Measurements from ENCODE around the gene SLC7A6OS. TPM values are rescaled to one million over a fixed set of nuclear protein-coding genes. Genes with fewer than 3 reads are reported as not detected.

Gene SLC7A6OS
- total RNA-seq, 1 donor from 2014 or later = 23.4 TPM

DNA sequence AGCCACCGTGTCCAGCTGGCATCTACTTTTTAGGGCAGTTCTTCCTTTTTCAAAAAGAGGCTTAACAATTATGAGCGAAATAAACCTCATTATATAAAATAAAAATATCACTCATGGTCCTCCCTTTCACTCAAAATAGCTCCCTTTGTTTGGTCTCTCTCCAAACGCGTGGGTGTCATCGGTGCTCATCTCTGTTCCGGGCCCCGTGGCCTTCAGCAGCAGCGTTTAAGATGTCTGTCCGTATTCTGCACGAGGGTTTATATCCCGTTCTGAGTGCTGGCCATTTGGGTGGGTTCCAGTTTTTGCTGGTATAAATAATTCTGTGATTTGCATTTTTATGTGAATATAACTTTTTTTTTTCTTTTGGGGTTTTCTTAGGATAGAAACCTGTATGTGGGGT, 33.5 kb upstream of the SLC7A6OS start:
- DNase-seq (ENCODE audit: low spot score) = no peak

DNA sequence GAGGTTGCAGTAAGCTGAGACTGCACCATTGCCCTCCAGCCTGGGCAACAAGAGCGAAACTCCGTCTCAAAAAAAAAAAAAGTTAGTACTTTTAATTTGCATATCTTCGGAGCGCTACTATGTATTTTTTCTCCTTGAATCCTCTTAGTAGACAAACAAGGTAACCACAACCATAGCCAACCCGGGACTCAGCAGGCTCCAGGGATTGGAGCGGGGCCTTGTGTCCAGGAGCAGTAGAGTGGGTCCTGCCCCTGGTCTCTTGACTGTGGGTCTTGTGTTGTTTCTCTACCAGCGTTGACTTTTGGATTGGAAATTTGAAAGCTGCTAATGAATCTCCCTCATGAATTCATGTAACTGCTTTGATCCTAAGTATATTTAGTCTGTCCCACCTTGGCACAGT, 32.4 kb upstream of the SLC7A6OS start:
- DNase-seq (ENCODE audit: low spot score) = no peak

DNA sequence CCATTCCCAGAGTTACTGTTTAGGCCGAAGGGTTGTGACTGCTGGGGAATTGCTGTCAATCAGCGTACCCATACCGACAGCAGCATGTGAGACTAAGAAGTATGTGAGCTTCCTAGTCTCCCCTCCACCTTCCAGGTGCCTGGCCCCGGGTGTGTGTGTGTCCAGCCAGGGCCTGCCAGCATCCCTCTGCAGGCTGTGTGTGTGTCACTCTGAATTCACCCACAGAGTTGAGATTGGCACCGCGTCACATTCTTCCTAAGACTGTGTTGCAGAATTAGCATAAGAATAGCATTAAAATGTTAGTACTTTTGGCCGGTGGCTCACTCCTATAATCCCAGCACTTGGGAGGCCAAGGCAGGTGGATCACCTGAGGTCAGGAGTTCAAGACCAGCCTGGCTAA, 31.9 kb upstream of the SLC7A6OS start:
- DNase-seq (ENCODE audit: low spot score) = no peak

DNA sequence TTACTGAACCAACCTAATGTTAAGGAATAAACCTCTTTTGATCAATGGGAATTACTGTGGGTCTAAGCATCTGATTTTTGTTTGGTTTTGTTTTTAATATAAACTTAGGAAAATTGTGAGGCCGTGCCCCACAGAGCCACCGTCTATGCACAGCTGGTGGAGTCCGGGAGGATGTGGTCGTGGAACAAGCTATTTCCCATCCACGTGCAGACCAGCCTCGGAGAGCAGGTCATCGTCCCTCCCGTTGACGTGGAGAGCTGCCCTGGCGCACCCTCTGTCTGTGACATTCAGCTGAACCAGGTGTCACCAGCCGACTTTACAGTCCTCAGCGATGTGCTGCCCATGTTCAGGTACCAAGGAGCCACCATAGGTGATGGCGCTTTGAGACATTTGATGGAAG, 28.5 kb upstream of the SLC7A6OS start:
- DNase-seq (ENCODE audit: low spot score) = no peak

DNA sequence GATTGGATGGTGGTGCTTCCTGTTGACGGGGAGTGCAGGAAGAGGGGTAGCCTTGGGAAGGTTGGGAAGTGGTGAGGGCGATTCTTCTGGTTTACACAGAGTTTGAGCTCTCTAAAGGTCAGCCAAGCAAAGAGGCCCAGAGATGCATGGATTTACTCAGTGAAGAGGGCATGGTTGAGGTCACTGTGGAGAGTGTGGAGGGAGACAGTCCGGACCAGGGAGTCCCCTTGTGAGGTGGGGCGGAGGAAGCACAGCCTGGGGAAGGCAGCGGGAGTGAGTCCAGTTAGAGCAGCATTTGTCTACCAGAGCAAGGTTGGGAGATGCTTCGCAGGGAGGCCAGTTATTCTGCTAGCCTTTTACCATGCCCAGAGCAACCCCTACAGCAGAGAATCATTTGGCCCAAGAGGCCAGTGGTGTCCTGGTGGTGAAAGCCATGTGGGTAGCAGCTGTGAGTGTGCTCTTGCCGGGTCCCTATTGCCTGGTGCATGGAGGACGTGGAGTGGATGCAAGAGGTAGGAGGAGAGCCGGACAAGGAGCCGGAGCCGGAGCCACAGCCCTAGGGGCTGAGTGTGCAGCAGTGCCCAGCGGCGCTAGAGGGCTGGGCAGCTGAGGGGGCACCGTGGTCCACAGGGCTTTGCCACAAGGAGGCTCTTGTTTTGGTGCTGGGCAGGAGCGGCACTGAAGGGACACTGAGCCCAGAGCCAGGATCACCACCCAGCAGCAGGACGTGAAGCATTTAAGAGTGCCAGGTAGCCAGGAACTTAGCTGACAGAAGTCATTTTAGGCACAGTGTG, 27.8 kb upstream of the SLC7A6OS start:
- DNase-seq (ENCODE audit: low spot score) = no peak

DNA sequence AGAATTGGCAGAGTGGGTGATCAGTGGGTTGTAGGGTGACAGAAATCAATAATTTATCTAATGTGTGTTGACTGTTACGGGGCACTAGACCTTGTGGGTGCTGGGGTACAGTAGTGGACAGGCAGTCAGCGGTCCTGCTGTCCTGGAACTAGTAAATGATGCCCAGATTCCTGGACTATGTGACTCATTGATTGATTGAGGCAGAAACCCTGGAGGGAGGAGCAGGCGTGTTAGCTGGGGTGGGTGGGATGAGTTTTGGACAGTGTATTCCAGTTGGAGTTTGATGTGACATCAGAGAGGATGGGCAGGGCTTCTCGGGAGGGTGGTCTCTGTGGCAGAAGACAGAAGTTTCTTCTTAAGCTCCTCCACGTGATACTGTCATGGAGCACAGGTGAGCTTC, 24.4 kb upstream of the SLC7A6OS start:
- no peak for DNase-seq (ENCODE audit: low spot score)

DNA sequence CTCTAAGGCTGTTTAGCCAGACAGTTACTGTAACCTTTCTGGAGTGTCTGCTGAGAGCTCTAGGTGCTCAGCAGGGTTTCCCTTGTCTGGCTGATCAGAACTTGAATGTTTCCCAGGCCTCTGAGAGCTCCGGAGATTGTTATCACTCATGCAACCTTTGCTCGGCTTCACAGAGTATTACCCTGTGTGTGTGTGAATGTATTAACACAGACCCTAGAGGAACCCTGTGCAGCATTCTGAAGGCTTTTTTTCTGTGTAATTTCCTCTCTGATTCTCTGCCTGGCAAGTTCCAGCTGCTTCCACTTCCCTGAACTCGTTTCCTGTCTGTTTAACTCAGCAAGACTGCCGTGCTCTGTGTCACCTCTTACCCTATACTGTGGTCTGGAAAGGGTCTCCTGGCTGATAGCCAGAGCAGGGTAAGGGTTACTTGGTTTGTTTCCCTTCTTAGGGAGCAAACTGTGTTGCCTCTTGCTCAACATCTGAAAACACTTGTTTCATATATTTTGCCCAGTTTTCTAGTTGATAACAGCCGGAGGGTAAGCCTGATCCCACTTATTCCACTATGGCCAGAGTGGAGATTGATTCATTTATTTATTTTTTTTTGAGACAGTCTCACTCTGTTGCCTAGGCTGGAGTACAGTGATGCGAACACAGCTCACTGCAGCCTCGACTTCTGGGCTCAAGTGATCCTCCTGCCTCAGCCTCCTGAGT, 21.8 kb upstream of the SLC7A6OS start:
- peak; percentile 61 for DNase-seq (ENCODE audit: low spot score)

DNA sequence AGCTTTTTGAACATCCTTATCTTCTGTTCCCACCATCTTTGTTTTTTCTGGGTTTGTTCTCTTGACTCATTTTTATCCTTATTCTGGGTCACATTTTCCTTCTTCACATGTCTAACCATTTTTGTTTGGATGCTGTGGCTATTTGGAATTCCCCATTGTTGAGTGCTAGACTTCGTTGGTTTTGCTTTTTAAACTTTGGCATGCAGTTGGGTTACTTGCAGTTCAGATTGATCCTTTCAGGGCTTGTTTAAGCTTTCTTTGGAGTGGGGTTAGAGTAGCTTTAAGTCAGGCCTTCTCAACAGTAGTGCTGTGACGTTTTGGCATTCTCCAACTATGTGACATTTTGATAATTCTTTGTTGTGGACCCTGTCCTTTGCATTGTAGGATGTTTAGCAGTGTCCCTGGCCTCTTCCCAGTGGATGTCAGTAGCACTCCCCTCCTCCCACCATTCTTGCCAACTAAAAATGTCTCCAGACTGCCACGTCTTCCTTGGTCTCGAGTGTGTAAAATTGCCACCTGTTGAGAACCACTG, 21.2 kb upstream of the SLC7A6OS start:
- no peak for DNase-seq (ENCODE audit: low spot score)

DNA sequence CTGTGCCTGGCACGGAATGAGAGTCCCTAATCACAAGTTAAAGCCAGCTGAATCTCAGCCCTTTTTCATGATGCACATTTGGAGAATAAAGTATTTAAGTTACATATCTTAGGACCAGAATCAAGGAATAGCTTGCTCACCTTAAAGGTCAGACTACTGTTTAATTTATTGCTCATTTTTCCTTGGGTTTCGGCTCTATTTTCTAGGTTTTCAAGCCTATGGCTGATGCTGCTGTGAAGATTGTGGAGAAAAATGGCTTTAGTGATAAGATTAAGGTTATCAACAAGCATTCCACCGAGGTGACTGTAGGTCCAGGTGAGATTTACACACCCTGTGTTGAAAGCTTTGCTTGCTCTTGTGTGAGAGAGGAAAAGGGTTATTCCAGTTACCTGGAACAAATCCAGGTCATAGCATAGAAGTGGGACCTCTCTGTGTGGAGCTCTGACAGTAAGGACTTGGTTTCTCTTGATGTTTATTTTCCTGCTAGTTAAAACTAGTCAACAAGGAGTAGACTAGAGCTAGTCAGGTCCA, 18.2 kb upstream of the SLC7A6OS start:
- DNase-seq (ENCODE audit: low spot score) = no peak

DNA sequence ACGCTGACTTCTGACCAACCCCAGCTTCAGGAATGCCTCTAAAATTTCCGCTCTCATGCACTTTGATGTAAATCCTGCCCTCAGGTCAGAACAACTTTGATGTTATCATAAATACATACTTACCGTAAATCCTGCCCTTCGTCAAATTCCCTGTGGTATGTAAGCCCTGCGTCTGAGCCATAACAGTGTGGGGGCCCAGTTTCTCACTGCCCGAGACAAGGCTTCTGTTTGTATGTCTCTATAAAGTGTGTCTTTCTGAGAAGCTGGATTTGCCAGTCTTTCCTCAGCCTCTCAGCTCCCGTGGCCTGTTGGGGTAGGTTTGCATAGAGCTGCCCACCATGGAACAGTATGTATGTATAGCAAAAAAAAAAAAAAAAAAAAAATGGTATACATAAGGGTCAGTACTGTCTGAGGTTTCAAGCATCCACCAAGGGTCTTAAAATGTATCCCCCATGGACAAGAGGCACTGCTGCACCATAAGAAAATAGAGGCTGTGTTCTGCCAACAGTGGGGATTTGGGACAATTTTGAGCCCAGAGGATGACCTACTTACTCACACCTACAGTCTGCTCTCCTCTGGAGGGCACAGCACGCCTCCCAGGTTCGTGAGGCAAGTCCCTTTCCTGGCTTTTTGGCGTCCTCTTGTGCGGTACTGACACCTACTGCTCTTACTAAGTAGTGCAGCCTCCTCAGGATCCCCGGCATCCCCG, 17.6 kb upstream of the SLC7A6OS start:
- DNase-seq (ENCODE audit: low spot score) = peak; percentile 89

DNA sequence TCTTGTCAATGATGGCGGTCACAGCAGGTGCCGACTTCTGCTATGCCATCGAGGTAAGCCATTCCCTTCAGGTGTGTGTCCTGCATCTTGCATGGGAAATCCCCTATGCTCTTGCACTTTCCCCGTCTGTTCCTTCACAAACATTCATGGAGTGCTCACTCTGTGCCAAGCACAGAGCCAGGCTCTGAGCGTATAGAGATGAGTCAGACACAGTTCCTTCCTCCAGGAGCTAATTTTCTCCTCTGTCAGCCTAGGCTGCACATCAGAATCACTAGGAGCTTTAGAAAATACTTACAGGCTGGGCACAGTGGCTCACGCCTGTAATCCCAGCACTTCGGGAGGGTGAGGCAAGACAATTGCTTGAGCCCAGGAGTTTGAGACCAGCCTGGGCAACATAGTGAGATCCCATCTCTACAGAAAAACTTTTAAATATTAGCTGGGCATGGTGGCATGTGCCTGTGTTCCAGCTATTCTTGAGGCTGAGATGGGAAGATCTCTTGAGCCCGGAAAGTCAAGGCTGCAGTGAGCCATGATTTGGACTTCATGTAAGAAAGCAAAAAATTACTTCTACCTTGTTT, 14.1 kb upstream of the SLC7A6OS start:
- no peak for DNase-seq (ENCODE audit: low spot score)

DNA sequence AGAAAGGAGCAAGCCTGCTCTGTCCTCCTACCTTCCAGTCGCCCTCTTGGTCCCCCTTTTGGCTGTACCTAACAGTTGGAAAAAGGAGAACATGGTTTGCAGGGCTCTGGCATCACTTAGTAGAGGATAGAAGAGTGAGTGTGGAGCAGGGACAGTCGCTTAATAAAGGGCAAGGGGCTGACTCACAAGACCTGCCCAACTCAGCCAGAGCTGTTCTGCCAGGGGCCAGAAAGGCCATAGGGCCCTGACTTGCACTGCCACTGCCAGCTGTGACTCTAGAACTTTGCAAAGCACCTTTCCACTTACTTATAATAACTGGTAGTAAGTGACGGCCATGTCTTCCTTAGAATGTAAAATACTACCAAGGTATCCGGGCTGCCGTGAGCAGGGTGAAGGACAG, 13.6 kb upstream of the SLC7A6OS start:
- DNase-seq (ENCODE audit: low spot score) = no peak

DNA sequence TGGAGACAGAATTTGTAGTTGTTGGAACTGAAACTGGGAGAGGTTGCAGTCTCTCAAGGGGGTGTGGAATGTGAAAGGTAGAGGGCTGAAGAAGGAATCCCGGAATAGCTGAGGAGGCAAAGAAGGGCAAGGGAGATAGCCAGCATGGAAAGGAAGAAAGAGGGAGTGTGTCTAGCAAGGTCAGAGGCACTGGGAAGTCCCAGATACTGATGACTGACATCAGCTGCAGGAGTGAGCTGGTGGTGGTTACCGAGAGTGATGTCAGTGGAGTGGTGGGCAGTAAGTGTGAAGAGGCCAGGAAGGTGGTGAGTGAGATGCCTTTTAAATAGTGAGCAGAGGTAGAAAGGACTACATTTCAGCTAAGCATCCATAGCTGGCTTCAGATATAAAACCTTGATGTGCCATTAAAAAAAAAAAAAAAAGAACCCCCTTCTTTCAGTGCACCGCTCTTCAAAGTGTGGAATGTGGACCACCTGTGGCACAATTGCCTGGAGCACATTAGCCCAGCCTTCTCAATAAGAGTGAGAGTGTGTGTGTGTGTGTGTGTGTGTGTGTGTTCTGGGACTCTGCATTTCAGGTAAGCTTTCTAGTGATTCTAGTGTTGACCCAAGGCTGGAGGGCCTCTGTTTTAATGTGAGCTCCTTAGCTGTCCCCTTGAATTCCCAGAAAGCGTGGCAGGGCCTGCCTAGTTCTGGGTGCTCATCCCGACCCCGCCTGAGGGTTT, 8.6 kb upstream of the SLC7A6OS start:
- DNase-seq (ENCODE audit: low spot score) = no peak

DNA sequence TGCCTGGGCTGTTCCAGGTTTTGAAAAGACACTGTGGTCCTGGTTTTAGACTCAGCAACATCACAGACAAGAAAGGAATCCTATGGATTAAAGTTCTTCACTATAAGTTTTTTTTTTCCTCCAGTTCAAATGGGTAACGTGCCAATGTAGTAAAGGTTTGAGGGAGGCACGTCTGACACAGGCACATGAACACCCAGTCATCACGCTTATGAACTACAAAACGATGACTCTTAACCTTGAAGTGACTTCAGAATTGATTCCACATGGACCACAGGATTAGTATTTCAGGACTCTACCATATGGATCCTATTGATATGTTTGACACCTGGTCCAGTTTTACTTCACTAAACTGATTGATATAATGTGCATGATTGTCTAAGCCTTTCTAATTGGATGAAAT, 2.4 kb upstream of the SLC7A6OS start:
- DNase-seq (ENCODE audit: low spot score) = no peak

DNA sequence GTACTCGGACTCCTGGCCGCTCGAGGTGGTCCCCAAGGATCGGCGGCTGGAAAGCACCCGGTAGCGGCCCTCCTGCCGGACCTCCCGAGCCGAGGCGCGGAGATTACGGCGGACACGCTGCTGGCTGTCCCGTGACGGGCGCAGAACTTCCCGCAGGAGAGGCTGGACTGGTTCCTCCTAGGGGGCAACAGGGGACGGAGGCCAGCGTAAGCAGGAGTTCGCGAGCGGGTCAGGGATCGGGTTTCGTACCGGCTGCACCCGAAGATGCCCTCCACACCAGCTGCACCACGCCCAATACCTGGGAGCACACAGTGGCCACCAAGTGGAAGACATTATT, 341 bp downstream of the SLC7A6OS start:
- no peak for DNase-seq (ENCODE audit: low spot score)

DNA sequence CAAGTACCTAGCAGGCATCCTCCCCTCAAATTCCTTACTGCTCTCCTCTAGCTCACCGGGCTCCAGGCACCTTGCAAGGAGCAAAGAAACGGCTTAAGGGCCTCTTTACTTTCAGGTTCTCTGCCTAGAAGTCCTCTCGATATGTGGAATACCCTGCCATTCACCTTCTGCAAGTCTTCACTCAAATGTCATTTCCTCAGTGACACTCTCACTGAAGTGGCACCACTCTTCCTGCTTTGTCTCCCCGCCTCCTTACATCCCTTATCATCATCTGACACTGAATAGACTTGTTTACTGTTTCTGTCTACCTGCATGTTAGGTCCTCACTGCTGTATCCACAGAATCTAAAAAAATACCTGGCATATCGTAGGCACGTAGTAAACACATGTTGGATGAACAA, 947 bp downstream of the SLC7A6OS start:
- DNase-seq (ENCODE audit: low spot score) = no peak

DNA sequence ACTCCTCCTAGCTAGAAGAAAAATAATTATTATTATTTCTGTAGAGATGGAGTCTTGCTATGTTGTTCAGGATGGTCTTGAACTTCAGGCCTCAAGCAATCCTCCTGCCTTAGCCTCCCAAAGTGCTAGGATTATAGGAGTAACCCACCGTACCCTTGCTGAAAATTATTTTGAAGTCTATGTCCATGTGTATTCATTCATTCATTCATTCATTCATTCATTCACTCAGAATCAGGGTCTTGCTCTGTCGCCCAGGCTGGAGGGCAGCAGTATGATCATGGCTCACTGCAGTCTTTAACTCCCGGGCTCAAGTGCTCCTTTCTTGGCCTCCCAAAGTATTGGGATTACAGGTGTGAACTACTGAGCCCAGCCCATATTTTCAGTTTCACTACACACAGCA, 4.1 kb downstream of the SLC7A6OS start:
- DNase-seq (ENCODE audit: low spot score) = no peak

DNA sequence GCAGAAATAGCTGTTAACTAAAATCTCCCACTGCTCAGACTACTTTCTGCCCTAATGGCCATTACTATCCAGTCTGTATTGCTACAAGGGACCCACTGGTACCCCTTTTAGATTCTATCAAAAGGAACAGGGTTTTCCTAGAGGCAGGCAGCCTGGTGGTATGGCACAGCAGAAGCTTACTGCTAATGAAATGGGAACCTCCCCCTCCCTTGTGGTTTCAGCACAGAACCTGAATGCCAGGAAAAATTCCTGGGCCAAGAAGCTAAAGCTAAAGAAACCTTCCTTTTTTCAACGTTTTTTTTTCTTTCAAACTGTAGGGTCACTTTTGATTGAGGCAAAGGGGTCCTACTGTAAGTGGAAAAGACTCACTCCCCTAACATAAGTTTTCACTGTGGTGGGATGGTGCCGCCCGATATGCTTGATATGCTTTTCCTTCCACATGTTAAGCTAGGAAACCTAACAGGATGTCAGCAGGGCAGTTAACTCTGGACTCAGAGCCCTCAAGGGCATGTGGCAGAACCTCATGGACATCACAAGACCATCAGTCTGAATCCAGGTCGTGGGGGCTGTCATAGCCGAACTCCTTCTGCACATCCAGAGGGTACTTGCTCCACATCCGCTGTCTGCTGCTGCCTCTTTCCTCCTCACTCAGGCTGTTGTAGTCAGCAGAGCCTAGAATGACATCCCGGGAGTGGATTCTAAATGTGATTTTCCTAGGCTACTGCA, 9.8 kb downstream of the SLC7A6OS start:
- no peak for DNase-seq (ENCODE audit: low spot score)

DNA sequence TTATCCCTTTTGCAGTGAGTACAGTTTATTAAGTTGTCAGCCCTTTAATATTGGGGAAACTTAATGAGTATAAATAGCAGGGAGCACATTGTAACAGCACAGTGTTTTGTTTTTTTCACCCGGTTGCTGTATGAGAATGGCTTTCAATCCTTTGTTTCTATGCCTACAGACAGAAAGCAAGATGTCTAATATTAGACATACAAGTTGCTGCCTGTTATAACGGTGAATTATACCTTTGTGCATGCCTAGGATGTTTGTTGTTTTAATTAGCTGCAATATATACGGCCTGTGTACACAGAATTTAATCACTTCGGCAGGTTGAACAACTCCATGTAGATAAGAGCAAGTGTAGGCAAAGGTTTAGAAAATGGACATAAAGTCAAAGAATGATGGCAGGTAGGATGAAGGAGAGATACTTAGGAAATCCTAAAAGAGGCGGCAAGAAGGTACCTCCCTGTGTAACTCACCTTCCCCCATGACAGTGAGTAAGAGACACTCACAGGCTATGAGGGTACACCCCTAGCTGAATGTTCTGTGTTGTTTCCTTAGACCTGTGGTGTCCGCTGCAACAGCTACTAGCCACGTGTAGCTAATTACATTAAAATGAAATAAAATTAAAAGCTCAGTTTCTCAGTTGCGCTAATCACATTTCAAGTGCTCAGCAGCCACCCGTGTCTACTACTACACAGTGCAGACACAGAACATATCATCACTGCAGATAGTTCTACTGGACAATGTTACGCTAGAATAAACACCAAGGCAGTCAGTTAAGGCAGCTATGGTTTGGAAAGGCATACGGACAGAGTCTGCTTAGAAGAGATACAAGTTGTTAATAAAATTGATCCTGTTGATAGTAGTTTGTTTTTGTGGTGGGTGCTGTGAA, 10.9 kb downstream of the SLC7A6OS start:
- DNase-seq (ENCODE audit: low spot score) = no peak
